Activated T-cell treated with anti-CD3 and anti-CD28 coated beads for 24 hours (primary cell): Measurements from ENCODE around the gene GATAD2A.

Experiments
- DNase-seq: peaks from one replicate; pipeline ENCODE4 v3.0.0-alpha.2; 2020; ENCODE audit warnings: low read depth

The GATAD2A gene

DNA sequence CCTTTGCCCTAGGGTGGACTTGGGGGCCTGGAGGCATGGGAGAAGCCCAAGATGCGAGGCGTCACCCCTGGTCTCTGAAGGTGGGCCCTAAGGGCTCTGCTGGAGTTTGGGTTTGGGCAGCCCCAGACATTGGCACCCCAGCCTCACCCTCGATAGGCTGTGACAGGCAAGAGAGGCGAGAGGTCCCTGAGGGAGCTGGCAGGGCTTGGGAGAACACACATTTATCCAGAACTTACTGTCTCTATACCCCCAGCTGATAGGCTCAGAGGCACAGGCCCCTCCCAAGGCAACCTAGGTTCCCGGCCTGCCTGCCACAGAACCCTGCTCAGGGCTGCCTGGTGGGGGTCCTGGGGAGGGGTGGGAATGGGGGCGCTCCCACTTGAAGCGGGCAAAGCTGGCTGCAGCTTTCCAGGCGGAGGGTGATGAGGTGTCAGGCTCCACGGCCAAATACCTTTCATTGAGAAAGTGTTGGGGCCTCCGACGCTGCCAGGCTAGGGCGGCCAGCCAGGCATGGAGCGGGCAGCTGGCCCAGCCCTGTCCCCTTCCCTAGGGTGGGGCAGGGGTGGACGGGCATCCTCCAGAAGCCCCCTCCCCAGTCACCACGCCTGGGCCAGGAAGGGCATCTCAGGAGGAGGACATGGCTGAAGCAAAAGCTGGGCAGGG is 142.3 kb downstream of the GATAD2A start:
- no peak for DNase-seq

DNA sequence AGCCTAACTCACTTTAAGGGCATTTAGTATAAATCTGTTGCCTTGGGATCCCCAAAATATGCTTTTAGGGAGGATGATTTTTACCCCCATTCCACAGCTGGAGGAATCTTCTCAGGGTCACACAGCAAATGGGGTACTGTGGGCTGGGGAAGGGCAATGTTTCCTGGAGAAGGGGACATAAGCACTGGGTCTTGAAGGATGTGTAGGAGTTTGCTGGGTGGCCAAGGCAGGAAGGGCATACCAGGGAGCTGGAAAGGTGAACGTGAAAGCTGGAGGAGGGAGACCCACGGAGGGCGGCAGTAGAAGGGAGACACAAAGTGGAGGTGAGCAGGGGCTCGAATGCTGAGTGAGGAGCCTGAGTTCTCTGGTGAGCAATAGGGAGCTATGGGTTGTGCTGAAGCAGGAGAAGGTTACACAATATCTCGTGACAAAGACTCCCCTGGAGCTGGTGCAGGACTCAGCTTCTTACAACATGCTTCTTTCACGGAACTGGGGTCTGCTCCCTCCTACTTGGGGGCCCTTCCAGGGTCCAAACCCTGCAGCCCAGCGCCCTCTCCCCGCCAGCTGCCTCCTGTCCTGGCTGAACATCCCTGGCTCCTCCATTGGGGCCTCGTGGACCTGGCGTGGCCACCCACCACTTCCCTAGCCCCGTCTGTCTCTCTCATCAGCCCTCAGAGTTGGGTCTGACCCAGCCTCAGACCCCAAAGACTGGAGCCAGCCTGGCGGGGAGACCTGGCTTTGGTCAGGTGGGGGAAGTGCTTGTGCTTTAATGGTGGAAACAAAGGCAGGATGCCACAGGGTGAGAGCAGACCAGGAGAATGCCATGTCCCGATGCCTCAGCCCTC is 143.7 kb downstream of the GATAD2A start:
- DNase-seq, result no peak

DNA sequence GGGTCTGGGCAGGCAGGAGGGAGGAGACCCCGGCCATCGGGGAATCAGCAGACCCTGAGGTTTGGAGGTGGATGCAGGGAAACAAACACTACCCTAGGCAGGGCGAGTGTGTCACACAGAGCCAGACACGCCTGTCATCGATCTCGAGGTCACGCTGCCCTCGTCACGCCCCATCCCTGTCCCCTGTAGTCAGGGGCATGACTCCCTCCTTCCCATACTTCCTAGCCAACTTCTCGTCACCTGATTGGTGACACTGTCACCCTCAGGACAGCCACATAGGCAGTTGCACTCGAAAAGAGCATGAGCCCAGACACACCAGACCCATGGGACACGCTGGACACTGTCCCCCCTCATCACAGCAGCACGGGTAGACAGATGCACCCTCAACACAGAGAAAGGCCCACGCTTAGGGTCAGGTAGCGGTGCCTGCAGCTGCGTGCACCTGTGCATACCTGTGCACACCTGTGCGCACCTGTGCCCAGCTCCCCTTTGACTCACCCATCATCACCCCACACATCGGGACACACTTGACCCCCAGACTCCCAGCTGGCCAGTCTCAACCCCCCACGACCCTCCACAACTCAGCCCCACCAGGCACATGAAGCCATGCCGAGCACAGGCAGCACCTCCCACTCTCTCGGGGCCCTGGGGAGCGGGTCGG is 144.5 kb downstream of the GATAD2A start:
- no peak for DNase-seq

DNA sequence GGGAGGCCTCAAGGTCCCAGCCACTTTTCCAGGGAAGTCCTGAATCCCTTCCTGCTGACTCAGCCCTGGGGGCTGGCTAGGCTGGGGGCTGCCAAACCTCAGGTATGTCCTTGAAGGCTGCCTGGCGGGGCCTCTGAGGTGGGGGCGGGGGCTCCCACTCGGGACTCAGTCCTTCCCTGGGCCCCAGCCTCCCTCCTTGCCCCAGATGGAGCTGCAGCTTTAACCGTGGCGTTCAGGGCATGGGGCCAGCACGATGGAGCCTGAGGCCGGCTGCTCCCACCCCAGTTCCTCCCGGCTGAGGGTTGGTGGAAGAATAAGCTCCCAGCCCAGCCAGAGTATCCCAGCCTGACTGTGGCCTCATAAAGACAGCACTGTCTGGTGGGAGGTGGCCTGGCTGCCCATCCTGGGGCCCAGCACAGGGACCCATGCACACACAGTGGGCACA is 145.0 kb downstream of the GATAD2A start:
- DNase-seq, result no peak

DNA sequence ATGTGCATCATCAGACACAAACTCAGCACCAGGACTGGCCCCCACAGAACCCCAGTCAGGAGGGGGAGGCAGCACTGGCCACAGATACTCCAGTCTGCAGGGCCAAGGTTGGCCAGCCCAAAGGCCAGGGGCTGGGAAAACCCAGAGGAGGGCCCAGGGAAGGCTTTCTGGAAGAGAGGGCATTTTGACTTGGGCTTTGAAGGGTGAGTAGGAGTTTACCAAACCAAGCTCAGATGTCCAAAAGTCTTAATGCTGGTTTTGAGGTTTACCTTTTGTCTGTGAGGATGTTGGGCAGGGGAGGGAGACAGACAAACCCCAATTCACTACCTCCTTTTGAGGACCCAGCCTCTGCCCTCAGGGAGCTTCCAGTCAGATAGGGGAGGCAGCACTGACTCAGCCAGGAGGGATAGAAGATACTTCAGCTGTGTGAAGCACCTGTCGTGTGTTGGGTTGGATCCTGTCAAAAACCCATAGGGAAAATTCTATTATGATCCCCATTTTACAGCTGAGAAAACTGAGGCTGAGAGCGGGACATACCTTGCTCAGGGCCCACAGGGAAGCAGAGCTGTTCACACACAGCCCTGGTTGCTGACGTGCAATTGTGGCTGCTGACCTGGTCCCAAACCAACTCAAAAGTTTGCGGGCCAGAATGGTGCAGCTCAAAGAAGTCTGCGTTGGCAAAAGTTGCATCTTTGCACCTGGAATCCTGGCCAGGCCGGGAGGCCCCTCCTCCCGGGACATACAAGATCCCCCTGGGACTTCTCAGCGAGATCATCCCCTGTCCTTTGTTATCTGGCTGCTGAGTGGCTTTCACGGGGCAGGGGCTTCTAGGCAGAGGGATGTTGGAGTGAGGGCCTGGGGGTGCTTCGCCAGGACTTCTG is 145.7 kb downstream of the GATAD2A start:
- no peak for DNase-seq

DNA sequence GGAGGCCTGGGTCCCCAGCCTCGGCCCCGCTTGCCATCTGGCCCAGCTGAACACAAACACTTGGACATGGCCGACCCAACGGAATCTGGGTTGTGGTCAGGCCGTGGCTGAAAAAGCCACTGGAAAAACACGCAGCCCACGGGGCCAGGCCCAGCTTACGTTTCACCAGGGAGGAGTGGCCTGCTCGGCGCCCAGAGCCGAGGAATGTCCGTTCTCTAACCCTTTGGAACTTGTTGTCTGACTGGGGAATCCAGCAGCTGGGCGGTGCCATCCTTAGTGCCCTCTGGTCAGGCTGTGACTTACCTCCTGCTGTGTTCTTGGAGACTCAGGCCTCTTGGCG is 146.3 kb downstream of the GATAD2A start:
- DNase-seq, result no peak

DNA sequence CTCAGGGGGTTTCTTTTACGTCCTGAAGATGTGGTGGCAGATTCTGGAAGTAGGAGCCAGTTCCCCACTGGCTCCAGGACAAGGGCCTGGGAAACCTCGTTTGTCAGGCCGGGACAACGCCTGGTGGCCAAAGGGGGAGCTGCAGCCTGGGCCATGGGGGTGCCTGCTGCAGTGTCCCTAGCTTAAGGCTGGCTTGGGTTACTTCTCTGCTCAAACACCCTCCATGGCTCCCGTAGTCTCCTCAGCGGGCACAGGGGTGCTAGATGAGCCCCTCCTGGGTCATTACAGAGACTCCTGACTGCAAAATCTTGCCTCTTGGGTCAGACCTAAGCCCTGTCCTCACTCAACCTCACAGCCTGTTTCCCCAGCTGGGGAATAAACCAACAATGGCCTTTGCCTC is 147.3 kb downstream of the GATAD2A start:
- DNase-seq, result no peak

DNA sequence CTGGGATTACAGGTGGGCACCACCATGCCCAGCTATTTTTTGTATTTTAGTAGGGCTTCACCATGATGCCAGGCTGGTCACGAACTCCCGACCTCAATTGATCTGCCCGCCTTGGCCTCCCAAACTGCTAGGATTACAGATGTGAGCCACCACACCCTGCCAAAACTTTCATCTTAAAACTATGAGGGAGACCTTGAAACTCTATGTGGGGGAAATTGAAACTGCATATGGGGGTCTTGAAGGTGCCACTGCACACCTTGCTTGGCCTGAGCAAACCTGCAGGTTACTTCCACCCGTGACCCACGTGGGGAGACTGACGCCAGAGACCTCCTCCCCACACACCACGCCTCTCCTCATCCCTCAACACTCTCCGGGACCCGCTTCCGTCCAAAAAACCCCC is 148.2 kb downstream of the GATAD2A start:
- no peak for DNase-seq

DNA sequence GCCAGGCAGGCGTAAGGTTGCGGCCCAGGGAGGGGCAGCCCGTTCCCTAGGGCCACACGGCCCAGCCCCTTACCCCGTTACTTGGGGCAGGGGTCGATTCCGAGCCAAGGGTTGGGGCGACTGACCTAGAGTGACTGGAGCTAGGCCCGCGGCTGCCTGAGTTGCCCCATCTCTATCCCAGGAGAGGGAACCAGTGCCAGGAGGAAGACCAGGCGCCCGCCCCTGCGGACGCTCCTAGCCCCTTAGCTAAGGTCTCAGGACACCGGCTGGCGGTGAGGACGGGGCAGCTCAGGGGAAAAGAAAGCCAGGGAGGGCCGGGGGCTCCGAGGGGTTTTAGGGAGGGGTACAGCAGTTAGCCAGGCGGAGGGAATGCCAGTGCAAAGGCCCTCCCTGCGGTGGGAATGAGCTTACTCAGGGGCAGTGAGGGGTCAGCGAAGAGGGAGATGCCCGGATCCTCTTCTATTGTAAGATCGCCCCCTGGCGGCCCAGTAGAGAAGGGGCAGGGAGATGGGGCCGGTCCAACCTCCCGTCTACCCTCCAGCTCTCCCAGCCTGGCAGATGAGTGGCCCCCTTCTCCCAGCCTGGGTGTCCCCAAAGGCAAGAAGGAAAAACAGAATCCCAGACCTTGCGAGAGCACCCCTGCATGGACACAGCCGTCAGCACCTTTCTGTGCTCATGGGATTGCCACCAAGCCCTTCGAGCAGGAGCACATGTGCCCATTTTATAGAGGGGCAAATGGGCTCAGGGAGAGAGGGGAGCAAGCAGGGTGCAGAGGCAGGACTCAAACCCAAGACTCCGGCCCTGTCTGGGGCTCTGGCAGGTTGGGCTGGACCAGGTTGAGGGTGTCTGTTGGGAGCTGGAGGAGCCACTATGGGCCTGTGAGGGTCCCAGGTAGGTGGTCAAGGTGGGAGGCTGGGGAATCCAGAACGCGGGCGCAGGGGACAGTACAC is 148.9 kb downstream of the GATAD2A start:
- DNase-seq, result peak; percentile 45

DNA sequence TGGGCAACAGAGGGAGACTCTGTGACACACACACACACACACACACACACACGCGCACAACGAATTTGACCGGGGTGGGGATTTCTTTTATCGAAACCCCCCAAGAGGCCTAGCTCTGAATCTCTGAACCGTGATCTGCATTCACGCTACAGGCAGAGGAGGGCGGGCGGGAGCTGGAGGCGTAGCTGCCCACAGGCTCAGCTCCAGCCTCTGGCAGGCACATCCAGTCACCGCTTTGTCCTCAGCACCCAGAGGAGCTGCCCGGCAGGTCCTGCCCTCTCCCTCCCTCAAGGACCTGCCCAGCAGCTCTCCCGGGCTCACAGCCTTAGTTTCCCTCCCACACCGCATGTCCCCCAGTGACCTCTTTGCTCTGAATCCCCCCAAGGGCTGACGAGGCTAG is 152.6 kb downstream of the GATAD2A start:
- DNase-seq, result no peak
